Measurements from ENCODE around the gene KRT6B.
A peak's percentile ranks its signal among the peaks of the same experiment; 100 is the strongest.

Gene KRT6B

GRCh38 chr12:52434081-52434733, 17.7 kb downstream of the KRT6B start, which contains the start of gene KRT75 (continued):
- TF ChIP-seq ELK4 (IDR thresholded peaks at IDR 0.05; ENCODE audit: borderline replicate concordance, low read depth, low read length) (no peak), ZBTB8A (tag by site-specific recombination; IDR thresholded peaks at IDR 0.05) (no peak), ZNF184 (tag by site-specific recombination; IDR thresholded peaks at IDR 0.05) (peak; percentile 71; the same call in 1 of the 2 replicates), ZNF660 (tag by site-specific recombination; IDR thresholded peaks at IDR 0.05) (peak; percentile 84; the same call in 1 of the 2 replicates), ZNF426 (tag by site-specific recombination; IDR thresholded peaks at IDR 0.05) (no peak), KLF17 (tag by site-specific recombination; IDR thresholded peaks at IDR 0.05) (peak; percentile 83), YY1 (tag by site-specific recombination; IDR thresholded peaks at IDR 0.05) (no peak), ZNF37A (tag by site-specific recombination; IDR thresholded peaks at IDR 0.05) (no peak), HOXC10 (CRISPR knock-in tag; IDR thresholded peaks at IDR 0.05) (no peak), ZNF639 (tag by site-specific recombination; IDR thresholded peaks at IDR 0.05) (peak; percentile 88), ZNF202 (tag by site-specific recombination; IDR thresholded peaks at IDR 0.05; ENCODE audit: borderline replicate concordance) (no peak), ZNF701 (tag by site-specific recombination; IDR thresholded peaks at IDR 0.05) (no peak), ZFP41 (tag by site-specific recombination; IDR thresholded peaks at IDR 0.05; ENCODE audit: borderline replicate concordance) (no peak), ZNF362 (tag by site-specific recombination; IDR thresholded peaks at IDR 0.05) (no peak), ZNF658 (tag by site-specific recombination; IDR thresholded peaks at IDR 0.05) (no peak), ZNF391 (tag by site-specific recombination; IDR thresholded peaks at IDR 0.05; ENCODE audit: borderline replicate concordance, low read depth) (0 out of 2 replicates have a peak, but pooled peaks have one; percentile 33), ZNF2 (tag by site-specific recombination; IDR thresholded peaks at IDR 0.05) (no peak), ZNF513 (tag by site-specific recombination; IDR thresholded peaks at IDR 0.05) (no peak), ZNF423 (tag by site-specific recombination; IDR thresholded peaks at IDR 0.05) (no peak), ZBTB7A (tag by site-specific recombination; IDR thresholded peaks at IDR 0.05; ENCODE audit: low read depth) (no peak), PATZ1 (tag by site-specific recombination; IDR thresholded peaks at IDR 0.05) (peak; percentile 87), ZBTB49 (tag by site-specific recombination; IDR thresholded peaks at IDR 0.05; ENCODE audit: low read depth) (no peak), EGR2 (tag by site-specific recombination; IDR thresholded peaks at IDR 0.05; ENCODE audit: low read depth) (no peak), ZNF555 (tag by site-specific recombination; conservative IDR thresholded peaks at IDR 0.05) (no peak), FEZF1 (tag by site-specific recombination; IDR thresholded peaks at IDR 0.05) (no peak), ZNF157 (tag by site-specific recombination; IDR thresholded peaks at IDR 0.05) (no peak), ZNF626 (tag by site-specific recombination; IDR thresholded peaks at IDR 0.05) (no peak), ZNF239 (tag by site-specific recombination; IDR thresholded peaks at IDR 0.05) (no peak), ZSCAN4 (tag by site-specific recombination; IDR thresholded peaks at IDR 0.05) (no peak)

Measured in HEK293 (cell line).